ENCODE measurements around the gene CPNE6. TPM values are rescaled to one million over a fixed set of nuclear protein-coding genes. Genes with fewer than 3 reads are reported as not detected.
"Not testable (repeated sequence)": the region's sequence is repeated elsewhere in the genome, so short reads cannot be mapped to it uniquely, and the experiment has no call there.

The CPNE6 gene
- total RNA-seq (ENCODE audit: low replicate concordance), result not detected in 2 replicates
- long read RNA-seq, result 0 reads

DNA sequence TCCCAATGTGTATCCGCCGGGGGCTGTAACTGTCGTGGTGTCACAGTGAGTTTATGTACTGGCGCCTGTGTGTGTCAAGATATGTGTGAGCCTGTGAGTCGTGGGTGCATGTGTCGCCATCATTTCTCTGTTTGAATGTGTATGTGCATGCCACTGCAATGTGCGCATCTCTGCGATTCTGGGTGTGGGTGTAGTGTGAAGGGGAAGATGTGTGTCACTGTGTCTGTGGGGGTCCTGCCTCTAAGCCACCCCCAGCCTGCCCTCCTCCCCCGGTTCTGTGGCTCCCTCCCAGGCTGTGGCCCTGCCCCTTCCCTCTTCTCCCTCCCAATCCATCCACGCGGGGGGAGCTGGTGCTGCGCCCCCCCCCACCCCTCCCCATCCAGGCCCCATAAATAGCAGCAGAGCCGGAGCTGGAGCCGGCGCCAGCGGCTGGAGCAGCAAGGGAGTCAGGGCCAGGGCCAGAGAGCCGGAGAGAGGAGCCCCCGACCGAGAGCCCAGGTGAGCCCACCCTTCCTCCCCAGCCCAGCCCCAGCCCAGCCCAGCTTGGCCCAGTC lies at the start of gene CPNE6:
Gene CPNE6 (plus strand): TSS at position 419 of the 554 bp plus-strand sequence. CDS start 1,375 bp downstream, outside the sequence.
- Mint-ChIP-seq H3K4me1 (ENCODE audit: unreplicated experiment) (no peaks in the 10 kb centered on the region), H3K27ac (no peak within 1 kb of the TSS), H3K36me3 (no peaks in the 10 kb centered on the region), H3K9me3 (no peaks in the 10 kb centered on the region), H3K4me3 (no peak within 1 kb of the TSS), H3K27me3 (peaks cover 17% of the 10 kb centered on the region)
- DNase-seq (ENCODE audit: extremely low spot score, unreplicated experiment), result no peak
- no peak for TF ChIP-seq CTCF (conservative IDR thresholded peaks at IDR 0.05)

DNA sequence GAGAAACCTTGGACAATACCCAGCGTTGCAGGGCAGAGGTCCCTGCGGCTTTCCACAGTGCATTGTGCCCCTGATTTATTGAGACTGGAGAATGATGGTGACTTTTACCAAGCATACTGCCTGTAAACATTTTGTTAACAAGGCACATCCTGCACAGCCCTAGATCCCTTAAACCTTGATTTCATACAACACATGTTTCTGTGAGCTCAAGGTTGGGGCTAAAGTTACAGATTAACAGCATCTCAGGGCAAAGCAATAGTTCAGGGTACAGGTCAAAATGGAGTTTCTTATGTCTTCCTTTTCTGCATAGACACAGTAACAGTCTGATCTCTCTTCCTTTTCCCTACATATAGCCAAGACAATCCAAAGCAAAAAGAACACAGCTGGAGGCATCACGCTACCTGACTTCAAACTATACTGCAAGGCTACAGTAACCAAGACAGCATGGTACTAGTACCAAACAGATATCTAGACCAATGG lies 46.4 kb upstream of the CPNE6 start:
- H3K4me1 Mint-ChIP-seq (ENCODE audit: unreplicated experiment); H3K9me3 Mint-ChIP-seq; H3K4me3 Mint-ChIP-seq; H3K36me3 Mint-ChIP-seq; DNase-seq (ENCODE audit: extremely low spot score, unreplicated experiment); H3K27ac Mint-ChIP-seq: not testable (repeated sequence)
- peaks cover 17% of the 10 kb centered on the region for H3K27me3 Mint-ChIP-seq

GRCh38 chr14:24029687-24030086 lies 41.7 kb upstream of the CPNE6 start:
- not testable (repeated sequence) for H3K4me3 Mint-ChIP-seq; H3K36me3 Mint-ChIP-seq; H3K4me1 Mint-ChIP-seq (ENCODE audit: unreplicated experiment); H3K27ac Mint-ChIP-seq; DNase-seq (ENCODE audit: extremely low spot score, unreplicated experiment)
- Mint-ChIP-seq H3K9me3 (peaks cover 13% of the 10 kb centered on the region), H3K27me3 (peaks cover 11% of the 10 kb centered on the region)

DNA sequence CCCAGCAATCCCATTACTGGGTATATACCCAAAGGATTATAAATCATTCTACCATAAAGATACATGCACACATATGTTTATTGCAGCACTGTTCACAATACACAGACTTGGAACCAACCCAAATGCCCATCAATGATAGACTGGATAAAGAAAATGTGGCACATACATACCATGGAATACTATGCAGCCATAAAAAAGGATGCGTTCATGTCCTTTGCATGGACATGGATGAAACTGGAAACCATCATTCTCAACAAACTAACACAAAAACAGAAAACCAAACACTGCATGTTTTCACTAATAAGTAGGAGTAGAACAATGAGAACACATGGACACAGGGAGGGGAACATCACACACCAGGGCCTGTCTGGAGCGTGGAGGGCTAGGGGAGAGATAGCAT lies 40.0 kb upstream of the CPNE6 start:
- H3K27ac Mint-ChIP-seq; H3K4me1 Mint-ChIP-seq (ENCODE audit: unreplicated experiment); DNase-seq (ENCODE audit: extremely low spot score, unreplicated experiment); H3K36me3 Mint-ChIP-seq; H3K27me3 Mint-ChIP-seq; H3K4me3 Mint-ChIP-seq: not testable (repeated sequence)
- H3K9me3 Mint-ChIP-seq, result peaks cover 13% of the 10 kb centered on the region

DNA sequence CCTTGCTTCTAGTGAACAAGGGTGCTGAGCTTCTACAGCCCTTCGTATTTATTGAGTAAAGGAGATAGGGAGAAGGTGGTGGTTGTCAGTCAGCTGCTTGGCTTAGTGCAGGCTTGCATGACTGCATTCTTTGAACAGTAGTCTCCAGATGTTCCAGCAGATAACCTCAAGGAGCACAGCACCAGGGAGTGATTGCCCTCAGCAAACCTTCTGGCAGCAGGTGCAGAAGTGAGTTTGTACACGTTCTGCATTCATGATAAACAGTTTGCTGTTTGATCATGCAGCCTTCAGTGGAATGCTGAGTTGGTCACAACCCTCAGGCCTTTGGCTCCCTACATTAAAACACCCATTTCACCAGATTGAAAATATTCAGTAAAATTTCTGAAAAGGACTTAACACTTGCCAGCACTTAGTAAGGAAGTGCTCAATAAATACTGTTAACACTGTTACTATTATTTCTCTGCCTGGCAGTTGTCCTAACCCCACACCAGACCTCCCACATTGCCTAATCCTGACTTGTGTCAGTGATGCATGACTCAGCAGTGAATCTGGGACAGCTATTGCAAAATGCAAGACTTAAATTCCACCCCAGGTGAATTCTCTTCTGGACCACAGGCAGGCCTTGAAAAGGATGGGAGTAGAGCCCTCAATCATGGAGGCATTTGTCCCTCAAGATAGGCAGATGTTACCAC lies 38.5 kb upstream of the CPNE6 start:
- Mint-ChIP-seq H3K9me3 (peaks cover 5% of the 10 kb centered on the region), H3K36me3 (no peaks in the 10 kb centered on the region), H3K27me3 (no peaks in the 10 kb centered on the region), H3K4me3 (no peak overlapping the region), H3K27ac (no peak overlapping the region), H3K4me1 (ENCODE audit: unreplicated experiment) (peaks cover 7% of the 10 kb centered on the region)
- DNase-seq (ENCODE audit: extremely low spot score, unreplicated experiment), result no peak
- no peak for TF ChIP-seq CTCF (conservative IDR thresholded peaks at IDR 0.05)

- not testable (repeated sequence) for H3K27ac Mint-ChIP-seq; H3K36me3 Mint-ChIP-seq; H3K4me1 Mint-ChIP-seq (ENCODE audit: unreplicated experiment); DNase-seq (ENCODE audit: extremely low spot score, unreplicated experiment); H3K9me3 Mint-ChIP-seq; H3K27me3 Mint-ChIP-seq
- peak overlapping the region; percentile 98 for H3K4me3 Mint-ChIP-seq
Observed at GRCh38 chr14:24035769-24036168, 35.6 kb upstream of the CPNE6 start.

GRCh38 chr14:24036169-24036962 lies 35.0 kb upstream of the CPNE6 start:
- peak overlapping the region; percentile 89 for H3K27ac Mint-ChIP-seq
- H3K36me3 Mint-ChIP-seq, result no peaks in the 10 kb centered on the region
- H3K27me3 Mint-ChIP-seq, result no peaks in the 10 kb centered on the region
- peaks cover 7% of the 10 kb centered on the region for H3K4me1 Mint-ChIP-seq (ENCODE audit: unreplicated experiment)
- peak; percentile 81 for TF ChIP-seq CTCF (conservative IDR thresholded peaks at IDR 0.05)
- peak; percentile 79 for DNase-seq (ENCODE audit: extremely low spot score, unreplicated experiment)
- peaks cover 1% of the 10 kb centered on the region for H3K9me3 Mint-ChIP-seq
- peak overlapping the region; percentile 98 for H3K4me3 Mint-ChIP-seq

DNA sequence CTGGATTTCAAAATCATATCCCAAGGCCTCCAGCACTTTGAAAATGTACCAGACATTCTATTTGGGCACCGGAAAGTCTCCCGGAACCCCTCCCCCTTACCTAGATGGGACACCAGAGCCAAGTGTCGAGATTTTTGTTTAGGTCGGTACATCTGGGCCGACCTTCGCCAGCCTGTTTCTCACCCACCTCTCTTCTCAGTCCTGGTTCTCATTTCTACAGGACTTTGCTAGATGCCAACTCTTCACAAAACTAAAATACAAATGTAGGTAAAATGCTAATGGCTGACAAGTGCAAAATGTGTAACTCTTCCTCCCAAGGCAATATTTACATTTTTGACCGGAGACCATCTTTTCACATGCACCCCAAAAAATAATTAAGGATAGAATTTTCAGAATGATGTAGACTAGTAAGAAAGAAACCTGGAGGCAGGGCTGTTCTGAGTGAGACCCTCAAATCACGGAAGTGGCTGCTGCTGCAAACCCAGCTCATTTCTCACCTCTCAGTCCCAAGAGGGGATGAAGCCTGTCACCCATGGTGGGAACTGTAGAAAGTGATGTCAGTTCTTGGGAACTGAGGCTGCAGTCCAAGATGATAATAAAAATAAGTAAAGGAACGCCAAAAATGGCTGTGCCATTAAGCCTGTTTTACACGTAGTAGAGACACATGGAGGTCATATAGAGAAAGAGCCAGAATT lies 34.3 kb upstream of the CPNE6 start:
- not testable (repeated sequence) for H3K27me3 Mint-ChIP-seq; H3K4me1 Mint-ChIP-seq (ENCODE audit: unreplicated experiment); DNase-seq (ENCODE audit: extremely low spot score, unreplicated experiment); H3K36me3 Mint-ChIP-seq; H3K9me3 Mint-ChIP-seq
- peak overlapping the region; percentile 98 for H3K4me3 Mint-ChIP-seq
- peak overlapping the region; percentile 89 for H3K27ac Mint-ChIP-seq

Measured in type B pancreatic cell (in vitro differentiated cells).